GM19099 (cell line): Measurements from ENCODE around the gene CENPM.

ENCODE experiments used
- POLR2A ChIP-seq: IDR thresholded peaks from 3 replicates; pipeline ENCODE4 v1.6.1; 2011; ENCODE audit warnings: low read depth; ENCODE audit not compliant: insufficient read length; ENCODE audit errors: extremely low read depth

The CENPM gene

DNA sequence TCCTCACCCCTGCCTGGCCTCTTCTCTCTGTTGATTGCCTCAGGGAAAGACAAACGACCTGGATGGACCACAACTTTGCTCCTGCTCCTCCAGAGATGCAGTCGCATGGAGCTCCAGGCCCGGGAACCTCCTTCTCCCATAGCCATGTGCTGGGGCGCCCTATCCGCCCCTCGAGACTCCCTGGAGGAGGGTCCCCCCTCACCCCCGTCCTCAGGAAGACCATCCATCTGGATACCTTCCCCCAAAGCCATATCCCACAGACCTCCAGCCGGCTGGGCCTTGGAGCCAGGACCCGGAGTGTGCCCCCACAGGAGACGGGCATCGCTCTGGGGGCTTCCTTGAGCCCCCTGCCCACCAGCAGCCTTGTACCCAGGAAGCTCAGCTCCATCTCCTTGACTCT is 24.5 kb upstream of the CENPM start:
- no peak for TF ChIP-seq POLR2A

DNA sequence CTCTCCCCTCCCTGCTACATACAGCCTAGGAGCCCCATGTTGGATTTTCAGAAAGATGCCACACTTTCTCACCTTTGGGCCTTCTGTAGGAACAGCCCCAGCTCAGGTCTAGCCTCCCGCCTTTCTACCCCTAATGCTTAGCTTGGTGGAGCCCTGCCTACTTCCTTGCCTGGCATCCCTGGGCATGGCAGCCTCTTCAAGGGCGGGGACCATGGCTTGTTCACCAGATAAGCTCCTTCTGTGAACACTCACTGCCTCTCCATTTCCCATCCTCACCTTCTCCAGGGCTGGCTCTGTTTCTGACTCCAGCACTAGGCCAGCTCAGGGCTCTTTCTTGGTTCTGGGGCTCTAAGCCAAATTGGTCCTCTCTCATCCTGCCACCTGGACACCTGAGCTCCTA is 23.6 kb upstream of the CENPM start:
- no peak for TF ChIP-seq POLR2A

DNA sequence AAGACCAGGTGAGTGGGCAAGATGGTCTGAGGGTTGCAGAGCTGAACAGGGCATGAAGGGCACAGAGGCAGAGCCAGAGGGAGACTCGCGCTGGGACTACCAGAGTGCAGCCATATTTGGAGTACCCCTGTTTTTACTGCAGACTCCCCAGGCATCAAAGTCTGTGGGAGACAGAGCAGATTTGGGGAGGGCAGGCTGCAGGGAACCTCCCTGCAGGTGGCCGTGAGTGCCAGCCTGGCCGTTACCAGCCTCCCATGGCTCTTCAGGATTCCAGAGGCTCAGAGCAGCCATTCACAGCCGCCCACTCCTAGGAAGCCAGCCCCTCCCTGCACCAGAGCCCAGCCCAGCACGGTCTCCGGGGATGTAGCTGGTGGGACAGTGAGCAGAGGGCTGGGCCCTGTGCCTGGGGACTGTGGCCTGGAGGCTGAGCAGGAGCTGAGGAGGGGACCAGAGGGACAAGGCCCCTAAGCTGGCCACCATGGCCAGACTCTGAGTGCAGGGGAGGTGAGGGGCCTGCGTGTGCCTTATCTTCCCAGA is 22.2 kb upstream of the CENPM start, which contains the start of gene SEPTIN3:
TSS of gene SEPTIN3 (plus strand) at position 334 of the 537 bp plus-strand sequence. CDS start 2,050 bp downstream, outside the sequence.
- TF ChIP-seq POLR2A, result no peak

DNA sequence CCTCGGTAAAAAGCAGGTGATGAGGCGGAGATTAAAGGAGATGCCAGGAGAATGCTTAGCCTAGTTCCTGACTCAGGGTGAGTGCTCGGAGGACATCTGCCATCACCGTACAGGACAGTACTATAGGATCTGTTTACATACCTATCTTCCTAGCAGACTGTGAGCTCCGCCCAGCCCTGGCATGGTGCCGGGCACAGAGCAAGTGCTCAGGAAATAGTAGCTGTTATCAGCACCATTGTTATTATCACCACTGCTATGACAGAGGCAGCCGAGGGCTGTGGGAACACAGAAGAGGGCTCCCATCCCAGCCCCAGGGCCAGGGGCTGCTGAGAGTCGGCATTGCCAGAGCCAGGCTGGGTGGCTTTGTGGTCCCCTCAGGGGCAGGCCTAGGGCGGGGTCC is 21.6 kb upstream of the CENPM start:
- no peak for TF ChIP-seq POLR2A

DNA sequence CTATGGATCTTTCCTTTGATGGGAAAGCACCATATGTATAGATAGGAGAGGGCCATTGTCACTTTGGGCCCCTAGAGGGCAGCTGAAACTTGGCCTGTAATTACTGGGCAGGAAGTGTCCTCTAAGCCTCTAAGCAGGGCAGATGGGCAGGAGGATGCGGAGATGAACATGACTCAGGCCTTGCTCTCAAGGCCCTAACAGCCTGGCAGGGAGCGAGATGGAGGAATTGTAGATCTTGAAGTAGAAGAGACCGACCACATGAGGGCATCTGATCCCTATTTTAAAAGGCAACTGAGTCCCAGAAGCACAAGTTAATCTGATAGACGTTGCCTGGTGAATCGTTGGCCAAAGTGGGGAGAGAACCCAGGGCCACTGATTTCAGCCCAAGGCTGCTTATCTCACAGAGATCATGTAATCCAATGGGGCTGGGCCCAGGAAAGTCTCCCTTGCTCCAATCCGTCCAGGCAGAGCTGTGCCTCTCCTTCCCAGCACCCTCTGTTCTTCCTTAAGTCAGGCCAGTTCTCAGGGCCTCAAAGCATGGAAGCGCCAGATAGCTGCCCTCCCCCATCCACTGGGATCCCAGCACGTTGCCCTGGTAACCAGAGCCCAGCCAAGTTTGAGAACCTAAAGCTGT is 19.8 kb upstream of the CENPM start:
- TF ChIP-seq POLR2A, result no peak

DNA sequence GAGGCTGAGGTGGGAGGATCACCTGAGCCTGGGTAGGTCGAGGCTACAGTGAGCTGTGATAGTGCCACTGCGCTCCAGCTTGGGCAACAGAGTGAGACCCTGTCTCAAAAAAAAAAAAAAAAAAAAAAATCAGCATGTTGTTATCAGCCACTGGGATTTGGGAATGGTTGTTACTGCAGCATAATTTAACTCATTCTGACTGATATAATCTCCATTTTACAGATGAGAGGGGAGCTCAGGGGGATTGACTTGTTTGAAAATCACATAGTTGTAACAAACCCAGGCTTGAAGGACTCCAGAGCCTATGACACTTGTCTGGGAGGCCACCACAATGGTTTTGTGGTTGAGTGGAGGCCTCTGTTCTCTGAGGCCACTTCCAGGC is 19.3 kb upstream of the CENPM start:
- TF ChIP-seq POLR2A, result no peak

DNA sequence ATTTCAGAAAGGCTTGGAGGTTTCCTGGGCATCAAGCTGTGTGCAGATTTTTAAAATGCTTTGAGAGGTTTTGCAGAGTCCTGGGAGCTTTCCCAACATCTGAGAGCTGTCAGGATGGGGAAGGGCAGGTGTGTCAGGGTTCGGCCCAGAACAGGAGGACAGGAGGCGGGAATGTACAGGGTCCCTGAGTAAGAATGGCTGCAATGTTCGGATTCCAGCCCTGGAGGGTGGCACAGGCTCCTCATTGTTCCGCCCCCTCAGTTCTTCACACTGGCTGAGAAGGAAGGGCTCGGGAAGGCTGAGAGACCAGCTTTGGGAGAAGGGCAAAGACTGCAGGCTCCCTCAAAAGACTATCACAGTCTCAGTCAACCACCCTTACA is 17.1 kb upstream of the CENPM start:
- no peak for TF ChIP-seq POLR2A

DNA sequence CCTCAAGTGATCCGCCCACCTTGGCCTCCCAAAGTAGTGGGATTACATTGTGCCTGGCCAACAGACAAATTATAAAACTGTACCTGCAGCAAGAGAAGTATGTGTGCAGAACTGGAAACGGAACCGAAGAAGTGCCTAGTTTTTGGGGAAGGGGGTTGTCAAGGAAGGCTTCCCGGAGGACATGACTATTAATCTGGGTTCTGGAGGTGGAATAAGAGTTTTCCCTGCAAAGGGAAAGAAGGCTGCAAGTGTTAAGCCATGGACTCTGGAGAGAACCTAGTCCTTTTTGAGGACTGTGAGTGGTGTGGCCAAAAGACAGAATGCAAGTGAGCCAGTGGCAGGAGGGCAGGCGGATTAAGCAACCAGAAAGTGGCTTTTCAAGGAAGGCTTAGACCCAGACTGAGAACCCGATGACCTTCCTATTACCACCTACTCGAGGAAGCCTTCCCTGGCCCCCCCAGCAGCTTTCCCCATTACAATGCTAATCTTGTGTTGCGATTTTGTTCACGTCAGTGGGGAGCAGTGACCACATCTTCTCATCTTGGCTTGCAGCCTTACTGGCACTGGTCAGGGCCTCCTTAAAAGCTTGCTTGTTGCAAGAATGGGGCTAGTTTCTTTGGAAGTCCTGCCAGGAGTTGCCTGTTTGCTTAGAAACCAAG is 16.6 kb upstream of the CENPM start:
- no peak for TF ChIP-seq POLR2A

DNA sequence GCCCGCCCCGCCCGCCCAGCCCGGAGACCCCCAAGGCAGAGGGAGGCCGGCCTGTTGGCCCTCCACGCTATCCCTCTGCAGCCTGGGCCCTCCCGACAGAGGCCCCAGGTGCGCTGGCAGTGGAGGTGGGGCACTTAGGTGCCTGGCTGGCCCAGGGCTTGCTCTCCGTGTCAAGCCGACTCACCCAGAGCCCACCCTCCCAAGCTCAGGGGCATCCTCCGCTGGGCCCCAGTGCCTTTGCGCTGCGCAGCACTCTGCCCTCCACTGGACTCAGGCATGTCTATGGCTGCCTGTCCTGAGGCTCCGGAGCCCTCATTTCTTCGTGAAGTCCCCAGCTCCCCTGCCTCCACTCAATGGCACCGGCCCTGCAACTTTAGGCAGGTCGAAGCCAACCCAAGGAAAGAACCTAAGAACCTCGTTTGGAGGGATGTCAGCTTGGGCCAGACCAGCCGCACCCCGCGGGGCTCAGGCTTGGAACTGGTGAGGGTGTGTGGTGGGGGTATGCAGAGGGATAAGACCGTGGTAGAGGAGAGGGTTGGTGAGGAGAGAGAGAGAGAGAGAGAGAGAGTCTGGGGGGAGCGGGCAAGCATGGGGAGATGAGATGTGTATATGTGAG is 11.1 kb upstream of the CENPM start:
- no peak for TF ChIP-seq POLR2A

DNA sequence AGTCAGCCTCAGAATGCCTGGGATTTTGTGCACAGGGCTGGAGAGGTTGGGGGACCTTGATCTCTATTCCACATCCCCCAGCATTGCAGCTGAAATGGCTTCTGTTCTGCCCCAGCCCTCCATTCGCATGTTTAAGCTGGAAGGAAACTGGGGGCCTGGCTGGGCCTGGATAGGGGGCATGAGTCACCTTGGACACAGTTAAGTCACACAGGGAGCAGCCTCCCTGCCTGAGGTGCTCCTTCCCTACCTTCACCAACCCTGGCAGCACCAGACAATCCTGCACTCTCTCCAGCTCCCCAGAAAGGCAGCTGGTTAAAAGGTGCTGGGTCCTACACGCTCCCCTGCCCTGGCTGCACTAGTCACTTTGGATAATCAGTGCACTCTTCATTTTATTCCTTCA is 5.8 kb upstream of the CENPM start:
- no peak for TF ChIP-seq POLR2A

DNA sequence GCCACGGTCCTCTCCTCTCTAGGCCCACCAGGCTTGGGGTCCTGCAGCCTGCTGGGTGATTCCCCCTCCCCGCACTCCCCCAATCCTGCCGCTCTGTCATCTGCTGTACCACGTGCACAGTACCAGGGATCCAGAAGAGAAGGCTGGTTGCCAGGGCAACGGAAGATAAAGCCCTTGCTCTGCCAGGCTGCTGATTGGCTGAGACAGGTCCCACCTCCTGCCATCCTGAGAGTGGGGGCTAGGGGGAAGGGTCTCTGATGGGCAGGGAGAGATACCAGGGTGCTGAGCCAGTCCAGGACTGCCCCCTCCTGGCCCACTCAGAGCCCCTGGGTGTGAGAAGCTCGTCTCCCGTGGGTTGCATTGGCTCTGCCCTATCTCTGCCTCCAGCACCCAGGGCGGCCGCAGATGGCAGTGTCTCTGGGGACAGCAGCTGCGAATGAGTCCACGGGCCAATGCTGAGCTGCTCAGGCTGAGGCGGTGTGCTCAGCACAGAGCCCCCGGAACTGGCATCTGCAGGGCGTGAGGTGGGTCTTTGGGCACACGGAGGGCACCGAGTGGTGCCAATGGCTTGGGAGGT is 5.0 kb upstream of the CENPM start, which contains the start of gene SMIM45:
TSS of gene SMIM45 (plus strand) at position 253 of the 577 bp plus-strand sequence.
- no peak for TF ChIP-seq POLR2A

DNA sequence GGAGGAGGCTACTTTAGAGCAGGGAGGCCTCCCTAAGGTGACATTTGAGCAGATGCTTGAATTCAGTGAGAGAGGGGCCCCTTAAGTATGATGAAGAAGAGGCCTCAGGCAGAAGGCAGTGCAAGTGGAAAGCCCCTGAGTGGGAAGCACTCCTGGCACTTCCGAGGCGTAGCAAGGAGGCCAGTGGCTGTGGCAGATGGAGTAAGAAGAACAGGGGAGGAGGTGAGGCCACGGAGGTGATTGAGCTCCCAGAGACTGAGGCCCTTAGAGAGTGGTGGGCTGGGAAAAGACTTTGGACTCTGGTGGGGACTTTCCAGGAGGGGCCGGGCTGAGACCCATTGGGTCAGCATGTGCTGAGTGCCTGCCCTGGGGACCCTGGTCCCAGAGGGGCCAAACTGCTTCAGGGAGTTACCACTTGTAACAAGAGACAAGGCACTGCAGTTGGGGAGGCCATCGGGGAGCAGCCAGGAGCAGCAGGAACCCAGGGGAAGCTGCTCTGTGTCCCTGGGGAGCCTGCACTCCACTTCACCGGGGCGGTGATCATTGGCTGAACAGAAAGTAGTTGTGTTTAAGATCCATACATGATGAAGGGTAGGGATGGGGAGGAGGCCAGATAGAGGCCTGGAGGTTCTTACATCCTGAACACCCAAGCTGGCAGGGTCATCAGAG is 2.5 kb upstream of the CENPM start:
- peak; percentile 43 for TF ChIP-seq POLR2A

DNA sequence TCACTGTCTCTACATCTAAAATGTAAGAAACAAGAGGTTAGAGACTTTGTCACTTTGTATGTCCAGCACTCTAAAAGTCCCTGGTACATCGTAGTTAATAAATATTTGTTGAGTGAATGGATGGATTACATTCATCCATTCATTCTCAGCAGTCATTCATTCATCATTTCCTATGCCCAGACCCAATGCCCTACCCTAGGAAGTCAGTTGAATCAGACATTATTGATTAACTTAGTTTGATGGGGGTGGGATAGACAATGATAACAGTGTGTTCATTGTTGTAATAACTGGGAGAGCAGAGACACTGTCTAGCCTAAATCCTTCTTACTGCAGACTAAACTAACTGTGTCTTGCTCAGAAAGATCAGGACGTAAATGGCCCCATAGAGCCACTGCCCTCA is 1.2 kb upstream of the CENPM start:
- TF ChIP-seq POLR2A, result no peak

DNA sequence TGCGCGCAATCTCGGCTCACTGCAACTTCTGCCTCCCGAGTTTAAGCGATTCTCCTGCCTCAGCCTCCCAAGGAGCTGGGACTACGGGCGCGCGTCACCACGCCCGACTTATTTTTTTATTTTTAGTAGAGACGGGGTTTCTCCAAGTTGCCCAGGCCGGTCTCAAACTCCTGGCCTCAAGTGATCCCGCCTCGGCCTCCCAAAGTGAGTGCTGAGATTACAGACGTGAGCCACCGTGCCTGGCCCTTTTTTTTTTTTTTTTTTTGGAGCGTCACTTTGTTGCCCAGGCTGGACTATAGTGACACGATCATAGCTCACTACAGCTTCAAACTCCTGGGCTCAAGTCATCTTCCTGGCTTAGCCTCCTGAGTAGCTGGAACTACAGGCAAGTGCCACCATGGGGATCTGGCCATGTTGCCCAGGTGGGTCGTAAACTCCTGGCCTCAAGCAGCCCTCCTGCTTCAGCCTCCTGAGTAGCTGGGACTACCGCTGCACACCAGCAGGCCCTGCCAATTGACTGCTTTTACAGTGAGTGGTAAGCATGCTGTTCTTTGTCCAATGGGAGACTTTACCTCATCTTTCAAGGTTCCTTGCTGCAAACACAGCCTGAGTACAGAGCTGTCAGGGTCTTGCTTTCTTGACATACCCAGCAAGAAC is 600 bp upstream of the CENPM start:
- no peak for TF ChIP-seq POLR2A
